SHP77 (cell line): ENCODE data around the gene SCAI.
"Not testable (repeated sequence)": the region's sequence is repeated elsewhere in the genome, so short reads cannot be mapped to it uniquely, and the experiment has no call there.

Experiments
- DNase-seq, 2 experiments: peaks; one replicate each; lab custom pipeline; 2025; lab: John Stamatoyannopoulos, UW

Gene SCAI

GRCh38 chr9:125028041-125028440 is 115.3 kb downstream of the SCAI start:
- DNase-seq = no peak

GRCh38 chr9:125024917-125025316 is 118.4 kb downstream of the SCAI start:
- DNase-seq = no peak

GRCh38 chr9:125021069-125021468 is 122.3 kb downstream of the SCAI start:
- DNase-seq = no peak

- DNase-seq = not testable (repeated sequence)
Observed at GRCh38 chr9:125015655-125016054, 127.7 kb downstream of the SCAI start.

GRCh38 chr9:125012013-125012412 is 131.3 kb downstream of the SCAI start:
- DNase-seq = not testable (repeated sequence)

- DNase-seq = no peak
Observed at GRCh38 chr9:125008599-125008998, 134.7 kb downstream of the SCAI start.

GRCh38 chr9:125003332-125003731 is 140.0 kb downstream of the SCAI start:
- no peak for DNase-seq

GRCh38 chr9:124983698-124984097 is 159.6 kb downstream of the SCAI start:
- no peak for DNase-seq

- no peak for DNase-seq
Observed at GRCh38 chr9:124980431-124980830, 162.9 kb downstream of the SCAI start.

GRCh38 chr9:124975131-124975530 is 168.2 kb downstream of the SCAI start:
- no peak for DNase-seq

- no peak for DNase-seq
Observed at GRCh38 chr9:124973807-124974206, 169.5 kb downstream of the SCAI start.

GRCh38 chr9:124972241-124972770 is 171.0 kb downstream of the SCAI start:
- DNase-seq = no peak

GRCh38 chr9:124969401-124969800 is 173.9 kb downstream of the SCAI start:
- DNase-seq = no peak

- DNase-seq = no peak
Observed at GRCh38 chr9:124968238-124968637, 175.1 kb downstream of the SCAI start.

- not testable (repeated sequence) for DNase-seq
Observed at GRCh38 chr9:124965775-124966568, 177.4 kb downstream of the SCAI start.

- no peak for DNase-seq
Observed at GRCh38 chr9:124964604-124965003, 178.7 kb downstream of the SCAI start.

GRCh38 chr9:124964056-124964455 is 179.3 kb downstream of the SCAI start:
- no peak for DNase-seq

- DNase-seq = no peak
Observed at GRCh38 chr9:124960409-124960752, 182.9 kb downstream of the SCAI start.

- DNase-seq = not testable (repeated sequence)
Observed at GRCh38 chr9:124959671-124960408, 183.5 kb downstream of the SCAI start.

GRCh38 chr9:124954255-124954654 is 189.1 kb downstream of the SCAI start:
- DNase-seq = no peak

- no peak for DNase-seq
Observed at GRCh38 chr9:124950050-124950718, 193.1 kb downstream of the SCAI start.

GRCh38 chr9:124949387-124949786 is 193.9 kb downstream of the SCAI start:
- no peak for DNase-seq
